Hepatocyte (in vitro differentiated cells): ENCODE results near the gene AQP12B.

Source experiments
- CTCF ChIP-seq: fragments of 200-600 bp; sonication (generic); IDR thresholded peaks from 2 replicates; pipeline ENCODE4 v1.5.1; 2016; ENCODE audit warnings: antibody characterized with exemption, mild to moderate bottlenecking; ENCODE audit not compliant: poor library complexity
- EZH2 ChIP-seq: fragments of 200-600 bp; sonication (generic); IDR thresholded peaks from 2 replicates; pipeline ENCODE4 v1.6.1; 2016; ENCODE audit warnings: antibody characterized with exemption, mild to moderate bottlenecking, borderline replicate concordance
- EZH2phosphoT487 ChIP-seq: fragments of 200-600 bp; sonication (generic); IDR thresholded peaks from one replicate; pipeline ENCODE4 v1.6.1; 2018; ENCODE audit warnings: antibody characterized with exemption, mild to moderate bottlenecking, low read depth, moderate library complexity; ENCODE audit not compliant: unreplicated experiment, severe bottlenecking

GRCh38 chr2:240642061-240642805, 40.5 kb downstream of the AQP12B start:
- no peak for TF ChIP-seq CTCF
- TF ChIP-seq EZH2phosphoT487: no peak
- TF ChIP-seq EZH2: no peak
